HG02798 (cell line): Measurements from ENCODE around the gene MUL1.
"Not testable (repeated sequence)": the region's sequence is repeated elsewhere in the genome, so short reads cannot be mapped to it uniquely, and the experiment has no call there.

Experiments used
- ATAC-seq: cut with Tn5 transposase; IDR thresholded peaks from one replicate; pipeline ENCODE4 v1.9.1; 2021; ENCODE audit warnings: mild to moderate bottlenecking; ENCODE audit not compliant: unreplicated experiment, poor library complexity

The MUL1 gene

GRCh38 chr1:20519609-20520262, 11.8 kb upstream of the MUL1 start:
- ATAC-seq = not testable (repeated sequence)

GRCh38 chr1:20511518-20512428, 3.8 kb upstream of the MUL1 start:
- ATAC-seq = no peak

- ATAC-seq = no peak
Observed at GRCh38 chr1:20508411-20508771, 440 bp upstream of the MUL1 start.

GRCh38 chr1:20507248-20507563, 745 bp downstream of the MUL1 start:
- ATAC-seq = peak; percentile 15

GRCh38 chr1:20505488-20505887, 2.5 kb downstream of the MUL1 start:
- no peak for ATAC-seq

- ATAC-seq = no peak
Observed at GRCh38 chr1:20500716-20501115, 7.2 kb downstream of the MUL1 start.

- no peak for ATAC-seq
Observed at GRCh38 chr1:20499718-20500117, 8.2 kb downstream of the MUL1 start.

- no peak for ATAC-seq
Observed at GRCh38 chr1:20499105-20499504, 8.8 kb downstream of the MUL1 start.

- ATAC-seq = no peak
Observed at GRCh38 chr1:20498116-20498515, 9.8 kb downstream of the MUL1 start.

- no peak for ATAC-seq
Observed at GRCh38 chr1:20497506-20497905, 10.4 kb downstream of the MUL1 start.

- ATAC-seq = not testable (repeated sequence)
Observed at GRCh38 chr1:20496725-20497383, 11.1 kb downstream of the MUL1 start.

GRCh38 chr1:20496241-20496661, 11.7 kb downstream of the MUL1 start:
- ATAC-seq = no peak

- no peak for ATAC-seq
Observed at GRCh38 chr1:20495661-20496060, 12.3 kb downstream of the MUL1 start.

GRCh38 chr1:20494609-20495311, 13.2 kb downstream of the MUL1 start:
- ATAC-seq = no peak

- peak; percentile 55 for ATAC-seq
Observed at GRCh38 chr1:20493839-20494608, 13.9 kb downstream of the MUL1 start.

- ATAC-seq = no peak
Observed at GRCh38 chr1:20493309-20493708, 14.6 kb downstream of the MUL1 start.

GRCh38 chr1:20492751-20493150, 15.2 kb downstream of the MUL1 start:
- ATAC-seq = no peak

GRCh38 chr1:20491866-20492265, 16.1 kb downstream of the MUL1 start:
- ATAC-seq = no peak

GRCh38 chr1:20491178-20491577, 16.8 kb downstream of the MUL1 start:
- no peak for ATAC-seq

GRCh38 chr1:20487236-20487590, 20.7 kb downstream of the MUL1 start:
- ATAC-seq = no peak
